SK-N-SH treated with all-trans-retinoic acid at 6 μM for 48 hours (cell line): ENCODE measurements around the gene ASCL2.

Source experiments
- ARNTL ChIP-seq: fragments of 450-650 bp; formaldehyde crosslinking; IDR thresholded peaks from 2 replicates; pipeline ENCODE4 v1.5.0; 2020; ENCODE audit warnings: low read depth, mild to moderate bottlenecking, moderate library complexity, borderline replicate concordance
- BACH2 ChIP-seq: fragments of 250-450 bp; sonication (Bioruptor Pico); IDR thresholded peaks from 2 replicates; pipeline ENCODE4 v1.9.0; 2021; ENCODE audit warnings: mild to moderate bottlenecking, borderline replicate concordance
- CREB5 ChIP-seq: fragments of 250-450 bp; sonication (Bioruptor Pico); IDR thresholded peaks from 2 replicates; pipeline ENCODE4 v1.5.1; 2020; ENCODE audit warnings: low read depth, mild to moderate bottlenecking, moderate library complexity
- CSDC2 ChIP-seq: fragments of 250-450 bp; sonication (Bioruptor Pico); IDR thresholded peaks from 2 replicates; pipeline ENCODE4 v1.5.0; 2020; ENCODE audit warnings: mild to moderate bottlenecking, moderate library complexity
- PATZ1 ChIP-seq: fragments of 250-450 bp; sonication (Bioruptor Pico); IDR thresholded peaks from 2 replicates; pipeline ENCODE4 v1.8.0; 2020; ENCODE audit warnings: mild to moderate bottlenecking, moderate library complexity, borderline replicate concordance
- POU6F1 ChIP-seq: fragments of 250-450 bp; sonication (Bioruptor Pico); IDR thresholded peaks from 2 replicates; pipeline ENCODE4 v1.8.0; 2021; ENCODE audit warnings: low read depth, mild to moderate bottlenecking, moderate library complexity, borderline replicate concordance
- TOX ChIP-seq: fragments of 250-450 bp; sonication (Bioruptor Pico); IDR thresholded peaks from 2 replicates; pipeline ENCODE4 v1.8.0; 2021; ENCODE audit warnings: mild to moderate bottlenecking, moderate library complexity, borderline replicate concordance
- ZFP3 ChIP-seq: fragments of 250-450 bp; sonication (Bioruptor Pico); IDR thresholded peaks from 2 replicates; pipeline ENCODE4 v1.5.0; 2020; ENCODE audit warnings: mild to moderate bottlenecking, moderate library complexity
- ZFP30 ChIP-seq: fragments of 450-650 bp; formaldehyde crosslinking; IDR thresholded peaks from 2 replicates; pipeline ENCODE4 v1.5.0; 2022; ENCODE audit warnings: mild to moderate bottlenecking, moderate library complexity

GRCh38 chr11:2318123-2318522 is 47.7 kb upstream of the ASCL2 start:
- no peak for TF ChIP-seq CSDC2 (CRISPR knock-in tag)
- TF ChIP-seq ZFP3 (CRISPR knock-in tag) = no peak
- no peak for TF ChIP-seq PATZ1 (CRISPR knock-in tag)
- no peak for TF ChIP-seq BACH2 (CRISPR knock-in tag)
- TF ChIP-seq TOX (CRISPR knock-in tag) = no peak
- TF ChIP-seq ARNTL (CRISPR knock-in tag) = no peak
- TF ChIP-seq POU6F1 (CRISPR knock-in tag) = no peak
- no peak for TF ChIP-seq CREB5 (CRISPR knock-in tag)
- TF ChIP-seq ZFP30 (CRISPR knock-in tag) = no peak
